ENCODE results near the gene PKN2.

DNA sequence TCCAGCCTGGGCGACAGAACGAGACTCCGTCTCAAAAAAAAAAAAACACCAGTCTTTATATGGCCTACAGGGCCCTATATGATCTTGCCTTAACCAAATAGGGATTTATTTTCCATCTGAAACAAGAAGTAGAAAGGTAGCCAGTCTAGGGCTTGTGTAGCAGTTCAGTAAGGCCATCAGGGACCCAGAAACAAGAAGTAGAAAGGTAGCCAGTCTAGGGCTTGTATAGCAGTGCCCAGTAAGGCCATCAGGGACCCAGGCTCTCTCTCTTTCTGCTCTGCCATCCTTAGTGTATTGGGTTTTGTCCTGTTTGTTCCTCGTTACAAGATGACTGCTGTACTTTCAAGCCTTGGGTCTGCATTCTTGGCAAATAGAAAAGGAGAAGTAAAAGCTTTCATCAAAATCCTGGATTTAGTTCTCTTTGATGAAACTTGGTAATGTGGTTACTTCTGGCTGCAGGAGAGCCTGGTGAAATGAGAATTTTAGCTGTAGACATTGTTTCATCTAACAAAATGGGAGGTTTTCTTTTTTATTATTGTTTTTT is 46.1 kb downstream of the PKN2 start:
- TF ChIP-seq, protein P1, sequence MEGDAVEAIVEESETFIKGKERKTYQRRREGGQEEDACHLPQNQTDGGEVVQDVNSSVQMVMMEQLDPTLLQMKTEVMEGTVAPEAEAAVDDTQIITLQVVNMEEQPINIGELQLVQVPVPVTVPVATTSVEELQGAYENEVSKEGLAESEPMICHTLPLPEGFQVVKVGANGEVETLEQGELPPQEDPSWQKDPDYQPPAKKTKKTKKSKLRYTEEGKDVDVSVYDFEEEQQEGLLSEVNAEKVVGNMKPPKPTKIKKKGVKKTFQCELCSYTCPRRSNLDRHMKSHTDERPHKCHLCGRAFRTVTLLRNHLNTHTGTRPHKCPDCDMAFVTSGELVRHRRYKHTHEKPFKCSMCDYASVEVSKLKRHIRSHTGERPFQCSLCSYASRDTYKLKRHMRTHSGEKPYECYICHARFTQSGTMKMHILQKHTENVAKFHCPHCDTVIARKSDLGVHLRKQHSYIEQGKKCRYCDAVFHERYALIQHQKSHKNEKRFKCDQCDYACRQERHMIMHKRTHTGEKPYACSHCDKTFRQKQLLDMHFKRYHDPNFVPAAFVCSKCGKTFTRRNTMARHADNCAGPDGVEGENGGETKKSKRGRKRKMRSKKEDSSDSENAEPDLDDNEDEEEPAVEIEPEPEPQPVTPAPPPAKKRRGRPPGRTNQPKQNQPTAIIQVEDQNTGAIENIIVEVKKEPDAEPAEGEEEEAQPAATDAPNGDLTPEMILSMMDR (IDR thresholded peaks at IDR 0.05 in 4 of 5, conservative IDR thresholded peaks at IDR 0.05 in 1 of 5), result no peak
- no peak for TF ChIP-seq POLR2A (IDR thresholded peaks at IDR 0.05)

All from gastrocnemius medialis (tissue), 4 donors.